ENCODE results near the gene SF3B4. TPM values are rescaled to one million over a fixed set of nuclear protein-coding genes. Genes with fewer than 3 reads are reported as not detected.
"Not testable (repeated sequence)": the region's sequence is repeated elsewhere in the genome, so short reads cannot be mapped to it uniquely, and the experiment has no call there.

SF3B4 gene
- polyA plus RNA-seq, 1 donor: 41.1 TPM

DNA sequence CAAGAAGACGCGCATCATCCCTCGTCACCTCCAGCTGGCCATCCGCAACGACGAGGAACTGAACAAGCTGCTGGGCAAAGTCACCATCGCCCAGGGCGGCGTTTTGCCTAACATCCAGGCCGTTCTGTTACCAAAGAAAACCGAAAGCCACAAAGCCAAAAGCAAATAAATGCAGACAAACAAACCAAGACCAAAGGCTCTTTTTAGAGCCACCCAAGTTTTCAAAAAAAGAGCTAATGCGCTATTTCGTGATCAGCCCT is 40.5 kb downstream of the SF3B4 start:
- DNase-seq: not testable (repeated sequence)

DNA sequence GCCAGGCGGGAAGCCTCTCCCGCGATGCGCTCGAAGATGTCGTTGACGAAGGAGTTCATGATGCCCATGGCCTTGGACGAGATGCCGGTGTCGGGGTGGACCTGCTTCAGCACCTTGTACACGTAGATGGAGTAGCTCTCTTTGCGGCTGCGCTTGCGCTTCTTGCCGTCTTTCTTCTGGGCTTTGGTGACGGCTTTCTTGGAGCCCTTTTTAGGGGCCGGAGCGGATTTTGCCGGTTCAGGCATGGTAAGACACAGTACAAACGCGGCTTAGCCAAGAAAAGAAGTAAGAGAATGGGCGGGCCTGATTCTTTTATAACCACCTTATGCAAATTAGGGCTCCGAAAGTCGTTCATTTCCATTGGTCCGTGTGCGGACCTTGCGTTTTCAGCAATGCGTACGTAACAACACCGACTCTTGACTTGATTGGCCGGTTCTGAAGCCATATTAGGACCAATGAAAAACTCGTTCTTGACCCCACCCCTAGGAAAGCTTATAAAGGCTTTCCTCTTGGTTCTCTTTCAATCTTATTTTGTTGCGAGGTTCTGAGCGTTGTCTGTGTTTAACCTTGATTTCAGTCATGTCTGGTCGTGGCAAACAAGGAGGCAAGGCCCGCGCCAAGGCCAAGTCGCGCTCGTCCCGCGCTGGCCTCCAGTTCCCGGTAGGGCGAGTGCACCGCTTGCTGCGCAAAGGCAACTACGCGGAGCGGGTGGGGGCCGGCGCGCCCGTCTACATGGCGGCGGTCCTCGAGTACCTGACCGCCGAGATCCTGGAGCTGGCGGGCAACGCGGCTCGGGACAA is 41.0 kb downstream of the SF3B4 start:
- DNase-seq: peak; percentile 96

DNA sequence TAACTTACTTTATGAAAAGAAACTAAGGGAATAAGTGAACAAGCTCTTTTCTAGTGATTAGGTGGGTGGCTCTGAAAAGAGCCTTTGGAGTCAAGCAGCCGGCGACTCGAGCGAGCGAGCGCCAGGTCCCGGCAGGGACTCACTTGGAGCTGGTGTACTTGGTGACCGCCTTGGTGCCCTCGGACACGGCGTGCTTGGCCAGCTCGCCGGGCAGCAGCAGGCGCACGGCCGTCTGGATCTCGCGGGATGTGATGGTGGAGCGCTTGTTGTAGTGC is 41.5 kb downstream of the SF3B4 start:
- DNase-seq: not testable (repeated sequence)

DNA sequence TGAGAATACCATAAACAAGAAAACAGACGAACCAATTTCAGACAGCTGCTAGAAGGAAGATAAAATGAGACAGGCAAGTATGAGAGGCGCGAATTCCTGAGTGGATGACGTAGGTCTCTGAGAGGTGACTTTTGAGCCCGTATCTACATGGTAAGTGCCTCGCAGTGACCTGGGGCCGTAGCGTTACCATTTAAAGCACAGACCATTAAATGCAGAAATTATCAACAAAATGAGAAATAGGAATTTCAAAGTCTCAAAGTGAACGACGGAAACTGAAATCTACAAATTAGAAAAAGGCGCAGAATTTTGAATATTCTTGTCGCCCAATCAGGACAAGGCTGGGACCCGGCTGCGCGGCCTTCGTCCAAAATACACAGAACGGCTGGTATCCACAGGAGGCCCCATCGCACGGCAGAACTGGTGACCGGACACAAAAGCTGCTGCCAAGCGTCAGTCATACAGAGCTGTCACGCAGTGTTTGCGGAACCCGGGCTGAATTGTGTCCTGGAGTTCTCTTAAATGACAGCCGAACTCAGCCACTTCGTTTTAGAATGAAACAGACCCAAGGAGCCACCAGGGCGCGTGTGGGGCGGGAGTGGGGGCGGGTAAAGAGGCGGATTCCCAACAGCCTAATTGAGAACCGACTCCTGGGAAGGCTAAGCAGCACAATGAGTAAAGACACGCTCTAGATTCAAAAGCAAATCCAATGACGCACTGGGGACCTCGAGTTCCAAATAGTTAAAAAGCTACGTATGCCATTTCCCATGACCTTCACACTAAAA is 42.1 kb downstream of the SF3B4 start:
- peak; percentile 88 for DNase-seq

DNA sequence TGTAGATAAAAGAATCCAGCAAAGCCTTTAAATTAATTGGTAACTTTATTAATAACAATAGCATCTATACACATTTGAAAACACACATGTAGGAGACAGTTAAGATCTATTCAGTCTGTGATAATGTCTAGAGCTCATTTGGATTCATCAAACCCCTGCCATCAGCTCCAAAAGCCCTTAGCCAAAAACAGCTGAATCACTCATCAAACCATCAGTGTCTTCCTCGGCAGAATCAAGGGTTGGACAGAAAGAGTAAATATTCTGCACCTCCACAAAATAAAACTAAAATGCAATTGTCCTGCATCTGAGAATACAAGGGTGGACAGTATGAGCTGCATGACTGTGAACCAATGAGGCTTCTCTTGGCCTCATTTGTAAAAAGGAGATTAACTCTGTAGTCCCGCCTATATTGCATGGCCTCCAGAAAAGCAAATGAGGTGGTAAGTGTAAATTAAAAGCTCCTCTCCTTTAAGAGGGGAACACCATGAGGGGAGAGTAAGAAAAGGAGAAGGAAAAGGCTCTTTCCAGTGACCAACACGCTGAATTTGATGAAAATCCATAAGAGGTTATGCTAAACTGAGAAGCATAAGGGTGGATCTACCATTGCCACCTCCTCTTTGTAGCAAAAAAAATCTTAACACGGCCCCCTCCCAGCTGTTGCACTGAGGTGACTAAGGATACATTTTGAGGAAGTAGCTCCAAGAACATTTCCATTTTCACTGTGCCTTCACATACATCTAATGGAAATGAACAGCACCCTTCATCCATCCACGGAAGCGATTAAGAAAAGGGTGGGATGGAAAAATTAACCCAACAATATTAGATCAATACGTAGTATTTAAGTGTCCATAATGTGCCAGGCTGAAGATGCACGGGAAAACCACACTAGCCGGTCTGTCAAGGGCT is 42.9 kb downstream of the SF3B4 start:
- peak; percentile 53 for DNase-seq

DNA sequence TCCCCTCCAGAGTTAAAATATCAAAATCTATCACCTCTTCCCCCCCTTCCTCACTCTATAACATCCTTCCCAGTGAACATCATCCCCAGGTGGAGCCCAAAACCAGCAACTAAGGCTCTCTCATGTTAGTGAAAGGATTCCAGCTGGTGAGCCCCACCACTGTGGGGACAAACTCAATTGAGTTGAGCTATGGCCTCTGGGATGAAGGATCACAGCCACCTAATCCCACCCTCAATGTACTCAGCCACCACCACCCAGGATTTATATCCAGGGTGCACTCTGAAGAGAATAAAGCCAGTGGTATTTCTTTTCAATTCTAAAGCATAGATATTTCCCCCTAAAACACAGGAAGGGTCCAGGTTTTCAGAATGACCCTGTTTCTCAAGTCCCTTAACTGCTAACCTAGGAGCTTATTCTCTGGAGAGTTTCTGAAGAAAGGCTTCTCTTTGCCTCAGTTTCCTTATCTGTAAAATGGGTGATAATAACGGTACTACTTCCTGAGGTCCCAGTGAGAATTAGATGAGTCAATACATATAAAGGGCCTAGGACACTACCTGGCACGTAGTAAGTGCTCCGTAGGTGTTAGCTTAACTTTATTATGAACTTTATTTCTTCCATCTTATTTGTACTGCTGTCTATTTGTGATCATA is 43.9 kb downstream of the SF3B4 start:
- no peak for DNase-seq

DNA sequence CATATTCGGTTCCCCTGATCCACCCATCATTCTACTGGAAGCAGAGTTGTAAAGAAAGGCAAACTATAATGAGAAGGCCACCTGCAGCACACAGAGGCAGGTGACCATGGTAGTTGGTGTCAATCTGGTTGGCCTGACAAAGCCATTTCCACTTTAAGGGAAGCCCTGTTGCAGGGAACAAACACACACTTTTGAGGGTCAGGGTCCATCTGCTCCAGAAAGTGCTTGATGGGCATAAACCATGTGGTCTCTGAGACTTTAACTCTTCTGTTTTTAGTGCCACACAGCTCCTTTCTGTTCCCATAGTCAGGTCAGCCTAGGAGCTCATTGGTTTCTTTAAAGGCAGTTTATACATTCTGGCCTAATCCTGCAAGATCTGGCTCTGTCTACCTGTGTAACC is 45.7 kb downstream of the SF3B4 start:
- DNase-seq: no peak

DNA sequence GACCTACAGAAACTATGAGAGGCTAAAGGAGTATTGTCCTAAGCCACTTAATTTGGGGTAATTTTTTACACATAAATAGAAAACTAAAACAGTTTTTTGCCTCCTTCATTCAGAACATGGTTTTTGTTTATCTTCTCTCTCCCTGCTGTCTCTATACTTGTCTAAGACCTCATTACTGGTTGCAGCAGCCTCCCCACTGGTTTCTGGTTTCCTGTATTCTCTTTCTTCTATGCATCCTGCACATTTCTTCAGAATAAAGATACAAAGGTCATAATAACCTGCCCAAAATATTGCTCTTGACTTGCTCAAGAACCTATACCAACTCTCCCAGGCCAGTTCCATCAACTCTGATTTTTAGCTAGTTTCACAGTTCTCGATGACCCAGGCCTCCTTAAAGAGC is 48.0 kb downstream of the SF3B4 start:
- no peak for DNase-seq

DNA sequence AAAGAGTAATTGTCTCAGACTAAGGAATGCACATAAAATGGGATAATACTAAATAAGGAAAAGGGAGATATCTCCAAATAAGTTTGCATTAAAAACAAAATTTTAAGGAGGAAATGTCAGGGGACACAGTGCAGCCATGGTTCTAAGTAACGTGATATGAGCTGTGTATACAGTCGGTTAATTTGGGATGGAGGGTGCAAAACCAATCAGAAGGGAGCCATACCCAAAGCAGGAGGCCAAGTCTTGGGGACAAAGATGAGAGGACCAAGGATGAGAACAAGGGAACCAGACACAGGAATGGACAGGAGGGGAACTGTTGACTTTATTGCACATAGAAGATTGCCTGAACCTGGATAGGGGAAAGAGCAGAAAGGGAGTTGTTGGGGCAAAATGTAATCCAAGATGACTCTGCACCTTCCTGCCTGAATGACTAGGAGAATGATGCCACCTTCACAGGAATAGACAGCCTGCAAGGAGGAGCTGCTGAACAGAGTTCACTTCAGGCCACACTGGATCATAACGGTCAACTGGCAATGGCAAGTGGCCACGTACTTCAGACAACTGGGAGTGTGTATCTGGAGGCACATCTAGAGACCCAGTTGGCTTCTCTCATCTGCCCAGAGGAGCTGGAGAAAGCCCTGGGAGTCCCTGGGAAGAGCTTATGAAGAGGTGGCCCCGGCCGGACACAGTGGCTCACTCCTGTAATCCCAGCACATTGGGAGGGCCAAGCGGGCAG is 50.2 kb downstream of the SF3B4 start:
- no peak for DNase-seq

Other genes with a start within 250 kb of the SF3B4 start
- gene FCGR1A, start 145.1 kb downstream of the SF3B4 start, polyA plus RNA-seq (ENCODE audit: insufficient read length): 3.0 TPM
- 14.4 TPM for gene BOLA1, start 28.2 kb downstream of the SF3B4 start, polyA plus RNA-seq (ENCODE audit: insufficient read length)
- gene SV2A, start 10.0 kb downstream of the SF3B4 start, polyA plus RNA-seq (ENCODE audit: insufficient read length): 2.1 TPM
- 10.0 TPM for gene MTMR11, start 9.1 kb upstream of the SF3B4 start, polyA plus RNA-seq (ENCODE audit: insufficient read length)
- 14.6 TPM for gene OTUD7B, start 82.9 kb upstream of the SF3B4 start, polyA plus RNA-seq (ENCODE audit: insufficient read length)
- 42.9 TPM for gene VPS45, start 140.0 kb upstream of the SF3B4 start, polyA plus RNA-seq (ENCODE audit: insufficient read length)
- gene PLEKHO1, start 222.1 kb upstream of the SF3B4 start, polyA plus RNA-seq (ENCODE audit: insufficient read length): 102 TPM

Data from hindlimb muscle (tissue), 1 donor.